Renal cortical epithelial cell (primary cell): ENCODE results near the gene ROGDI. TPM values are rescaled to one million over a fixed set of nuclear protein-coding genes. Genes with fewer than 3 reads are reported as not detected.

Experiments
- DNase-seq: peaks from one replicate; pipeline ENCODE4 v3.0.0-alpha.2; 2011; ENCODE audit warnings: low read depth
- total RNA-seq: library from RNA; depleted of rRNA; stranded (reverse); fragments of >200 nt; gene quantifications from 2 replicates; pipeline ENCODE4 v1.2.3, GENCODE V29; 2014

The ROGDI gene
- total RNA-seq, 1 donor from 2014 or later = 16.3 TPM

DNA sequence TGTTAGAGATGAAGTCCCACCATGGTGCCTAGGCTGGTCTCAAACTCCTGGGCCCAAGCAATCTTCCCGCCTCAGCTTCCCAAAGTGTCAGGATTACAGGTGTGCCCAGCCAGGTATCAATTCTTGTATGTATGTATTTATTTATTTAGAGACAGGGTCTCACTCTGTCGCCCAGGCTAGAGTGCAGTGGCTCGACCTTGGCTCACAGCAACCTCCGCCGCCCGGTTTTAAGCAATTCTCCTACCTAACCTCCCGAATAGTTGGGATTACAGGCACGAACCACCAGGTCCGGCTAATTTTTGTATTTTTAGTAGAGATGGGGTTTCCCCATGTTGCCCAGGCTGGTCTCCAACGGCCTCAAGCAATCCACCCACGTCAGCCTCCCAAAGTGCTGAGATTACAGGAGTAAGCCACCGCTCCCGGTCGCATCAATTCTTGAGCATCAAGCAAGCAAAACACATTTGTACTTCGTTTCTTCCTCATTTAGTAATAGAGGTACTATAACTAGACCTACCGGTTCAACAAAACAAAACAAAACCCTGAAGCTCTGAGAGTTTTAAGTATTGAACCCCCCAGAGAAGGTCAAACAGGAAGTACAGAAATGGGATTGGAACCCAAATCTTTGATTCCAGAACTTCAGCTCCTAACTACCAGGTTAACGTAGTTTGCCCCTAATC, 34.4 kb downstream of the ROGDI start:
- peak; percentile 39 for DNase-seq

DNA sequence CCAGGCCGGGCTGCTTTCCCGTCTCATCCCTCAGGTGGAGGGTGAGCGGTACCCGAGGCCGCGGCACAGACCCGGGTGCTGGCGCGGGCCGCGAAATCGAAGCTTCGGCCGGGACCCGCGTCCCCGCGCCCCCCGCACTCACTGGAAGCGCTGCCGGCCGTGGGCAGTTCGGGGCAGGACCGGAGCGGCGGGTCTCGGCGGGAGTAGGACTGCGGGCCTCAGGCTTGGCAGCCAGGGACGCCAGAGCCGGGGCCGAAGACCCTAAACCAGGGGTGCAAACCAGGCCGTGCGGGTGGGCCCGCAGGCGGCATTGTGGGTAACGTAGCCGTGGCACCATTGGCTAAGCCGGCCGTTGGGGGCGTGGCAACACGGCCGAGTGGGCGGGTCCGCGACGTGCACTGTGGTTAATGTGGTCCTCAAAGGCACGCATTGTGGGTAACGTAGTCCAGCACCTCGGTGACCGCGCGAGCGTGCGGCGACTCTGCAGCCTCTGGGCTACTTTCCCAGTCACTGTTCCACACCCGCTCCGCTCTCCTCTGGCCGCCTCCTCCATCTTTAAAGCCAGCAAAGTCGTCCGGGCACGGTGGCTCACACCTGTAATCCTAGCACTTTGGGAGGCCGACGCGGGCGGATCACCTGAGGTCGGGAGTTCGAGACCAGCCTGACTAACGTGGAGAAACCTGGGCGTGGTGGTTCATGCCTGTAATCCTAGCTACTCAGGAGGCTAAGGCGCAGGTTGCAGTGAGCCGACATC, 35.4 kb downstream of the ROGDI start, which contains the start of gene ZNF500:
Gene ZNF500 (minus strand): TSS at position 288 of the 754 bp plus-strand sequence. CDS start 1,184 bp downstream, outside the sequence.
- DNase-seq = peak; percentile 88

DNA sequence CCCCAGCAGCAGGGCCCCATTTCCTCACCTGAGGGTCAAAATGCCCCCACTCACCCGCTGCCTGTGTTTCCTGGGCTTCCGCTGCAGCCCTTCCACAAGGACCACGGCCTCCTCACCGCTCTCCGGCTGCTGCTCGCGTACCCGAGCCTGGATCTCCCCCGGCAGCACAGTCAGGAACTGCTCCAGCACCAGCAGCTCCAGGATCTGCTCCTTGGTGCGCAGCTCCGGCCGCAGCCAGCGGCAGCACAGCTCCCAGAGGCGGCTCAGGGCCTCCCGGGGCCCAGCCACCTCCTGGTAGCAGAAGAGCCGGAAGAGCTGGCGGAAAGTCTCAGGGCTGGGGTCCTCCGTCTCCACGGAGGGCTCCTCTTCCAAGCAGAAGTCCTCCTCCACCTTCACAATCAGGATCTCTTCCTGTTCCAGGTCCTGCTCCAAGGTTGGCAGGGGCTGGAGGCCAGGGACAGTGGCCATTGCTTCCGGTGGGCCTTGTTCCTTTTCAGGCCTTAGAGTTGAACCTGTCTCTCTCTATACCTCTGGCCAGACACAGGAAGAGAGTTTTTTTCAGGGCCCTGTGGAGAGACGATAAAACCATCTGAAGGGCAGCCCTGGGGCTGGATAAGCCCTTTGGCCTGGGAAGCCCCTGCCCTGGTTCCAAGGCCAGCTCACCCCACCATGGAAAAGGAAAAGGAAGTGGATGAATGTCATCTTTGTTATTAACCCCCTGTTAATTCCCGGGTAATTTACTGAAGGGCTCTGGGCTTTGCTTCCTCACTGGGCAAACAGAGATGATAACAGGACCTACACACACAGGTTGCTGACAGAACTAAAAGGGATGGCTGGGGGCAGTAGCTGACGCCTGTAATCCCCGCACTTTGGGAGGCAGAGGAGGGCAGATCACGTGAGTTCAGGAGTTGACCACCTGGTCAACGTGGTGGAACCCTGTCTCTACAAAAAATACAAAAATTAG, 36.6 kb downstream of the ROGDI start:
- DNase-seq = no peak

DNA sequence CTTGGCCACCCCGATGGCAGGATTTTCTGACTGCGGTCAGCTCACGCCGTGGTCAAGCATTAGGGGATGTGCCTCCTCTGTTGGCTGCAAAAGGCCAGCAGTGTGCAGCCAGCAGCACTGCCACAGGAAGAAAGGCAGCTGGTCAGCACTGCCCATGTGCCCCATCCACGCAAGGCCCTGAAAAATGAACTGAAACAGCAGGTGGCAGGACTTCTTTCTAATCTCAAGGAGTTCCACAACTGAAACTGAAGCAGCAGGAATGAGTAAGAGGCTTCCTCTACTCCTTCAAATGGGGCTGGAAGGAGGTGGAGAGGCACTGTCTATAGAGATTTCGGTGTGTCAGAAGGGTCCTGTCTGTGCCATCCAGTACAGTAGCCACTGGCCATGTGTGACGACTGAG, 38.6 kb downstream of the ROGDI start:
- DNase-seq = no peak

DNA sequence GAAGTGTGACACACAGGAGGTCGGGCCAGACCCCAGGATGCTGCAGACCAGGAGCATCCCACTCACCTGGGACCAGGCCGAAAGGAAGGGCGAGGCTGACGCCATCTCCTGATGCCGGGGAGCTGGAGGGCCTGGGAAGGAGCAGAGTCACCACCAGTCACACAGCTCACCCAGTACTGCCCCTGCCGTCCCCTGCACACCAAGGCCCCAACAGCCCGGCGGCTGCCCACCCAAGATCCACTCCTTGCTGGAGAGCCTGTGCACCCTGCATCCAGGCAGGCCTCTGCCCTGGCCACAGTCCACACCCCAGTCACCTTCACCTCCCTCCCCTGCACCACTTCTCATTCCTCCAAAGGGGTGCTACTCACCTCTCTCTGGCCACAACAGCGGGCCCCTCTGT, 40.2 kb downstream of the ROGDI start:
- no peak for DNase-seq

DNA sequence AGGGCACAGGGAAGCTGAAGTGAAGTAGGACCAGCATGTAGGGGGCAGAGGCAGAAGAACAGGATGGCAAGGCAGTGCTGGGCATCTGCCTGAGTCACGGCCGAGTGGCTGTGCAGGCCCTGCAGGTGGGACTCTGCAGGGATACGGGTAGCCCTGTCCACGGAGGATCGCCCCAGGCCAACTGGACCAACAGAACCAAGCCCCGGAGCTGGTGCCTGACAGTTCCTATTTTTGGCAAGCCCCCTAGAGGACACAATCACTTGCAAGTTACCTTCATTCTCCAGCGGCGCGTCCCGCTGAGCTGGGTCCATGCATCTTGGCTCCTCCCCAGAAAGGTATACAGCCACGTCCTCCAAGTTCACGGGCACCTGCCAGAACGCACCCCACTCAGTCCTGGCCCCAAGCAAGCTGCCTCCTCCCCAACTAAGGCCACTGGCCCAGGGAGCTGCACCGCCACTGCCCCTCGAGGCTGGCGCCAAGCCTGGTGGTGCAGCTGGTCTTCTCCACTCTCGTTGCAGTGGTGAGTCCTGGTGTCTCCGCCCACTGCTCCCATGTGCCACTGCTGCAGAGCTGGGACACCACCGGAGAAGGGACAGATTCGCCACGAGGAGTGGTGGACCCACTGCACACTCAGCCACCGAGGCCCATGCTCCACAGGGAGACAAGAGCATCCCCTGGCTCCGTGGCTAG, 42.1 kb downstream of the ROGDI start:
- no peak for DNase-seq

DNA sequence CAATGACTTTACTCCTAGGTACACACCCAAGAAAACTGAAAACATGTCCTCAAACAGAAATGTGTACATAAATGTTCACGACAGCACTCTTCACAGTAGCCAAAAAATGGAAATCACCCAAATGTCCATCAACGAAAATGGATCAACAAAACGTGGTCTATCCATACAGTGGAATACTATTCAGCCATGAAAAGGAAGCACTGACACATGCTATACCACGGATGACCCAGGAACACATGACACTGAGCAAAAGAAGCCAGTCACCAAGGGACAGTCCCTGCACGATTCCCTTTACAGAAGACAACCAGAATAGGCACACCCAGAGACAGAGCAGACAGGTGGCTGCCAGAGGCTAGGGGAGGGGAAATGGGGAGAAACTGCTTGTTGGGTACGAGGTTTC, 46.7 kb downstream of the ROGDI start:
- no peak for DNase-seq

DNA sequence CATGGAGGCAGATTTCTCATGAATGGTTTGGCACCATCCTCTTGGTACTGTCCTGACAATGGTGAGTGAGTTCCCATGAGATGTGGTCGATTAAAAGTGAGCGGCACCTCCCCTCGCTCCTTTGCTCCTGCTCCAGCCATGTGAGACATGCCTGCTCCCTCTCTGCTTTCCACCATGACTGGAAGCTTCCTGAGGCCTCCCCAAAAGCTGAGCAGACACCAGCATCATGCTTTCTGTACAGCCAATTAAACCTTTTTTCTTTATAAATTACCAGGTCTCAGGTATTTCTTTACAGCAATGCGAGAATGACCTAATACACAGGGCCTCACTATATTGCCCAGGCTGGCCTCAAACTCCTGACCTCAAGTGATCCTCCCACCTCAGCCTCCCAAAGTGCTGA, 47.6 kb downstream of the ROGDI start:
- no peak for DNase-seq

DNA sequence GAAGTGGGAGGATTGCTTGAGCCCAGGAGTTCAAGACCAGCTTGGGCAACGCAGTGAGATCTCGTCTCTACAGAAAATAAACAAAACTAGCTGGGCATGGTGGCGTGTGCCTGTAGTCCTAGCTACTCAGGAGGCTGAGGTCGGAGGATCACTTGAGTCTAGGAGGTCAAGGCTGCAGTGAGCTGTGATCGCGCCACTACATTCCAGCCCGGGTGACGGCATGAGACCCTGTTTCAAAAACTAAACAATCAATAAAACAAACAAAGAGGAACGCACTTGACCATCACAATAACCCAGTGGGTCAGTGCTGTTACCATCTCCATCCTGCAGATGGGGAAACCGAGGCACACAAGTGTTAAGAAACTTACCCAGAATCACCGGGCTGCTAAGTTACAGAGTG, 49.2 kb downstream of the ROGDI start:
- no peak for DNase-seq

DNA sequence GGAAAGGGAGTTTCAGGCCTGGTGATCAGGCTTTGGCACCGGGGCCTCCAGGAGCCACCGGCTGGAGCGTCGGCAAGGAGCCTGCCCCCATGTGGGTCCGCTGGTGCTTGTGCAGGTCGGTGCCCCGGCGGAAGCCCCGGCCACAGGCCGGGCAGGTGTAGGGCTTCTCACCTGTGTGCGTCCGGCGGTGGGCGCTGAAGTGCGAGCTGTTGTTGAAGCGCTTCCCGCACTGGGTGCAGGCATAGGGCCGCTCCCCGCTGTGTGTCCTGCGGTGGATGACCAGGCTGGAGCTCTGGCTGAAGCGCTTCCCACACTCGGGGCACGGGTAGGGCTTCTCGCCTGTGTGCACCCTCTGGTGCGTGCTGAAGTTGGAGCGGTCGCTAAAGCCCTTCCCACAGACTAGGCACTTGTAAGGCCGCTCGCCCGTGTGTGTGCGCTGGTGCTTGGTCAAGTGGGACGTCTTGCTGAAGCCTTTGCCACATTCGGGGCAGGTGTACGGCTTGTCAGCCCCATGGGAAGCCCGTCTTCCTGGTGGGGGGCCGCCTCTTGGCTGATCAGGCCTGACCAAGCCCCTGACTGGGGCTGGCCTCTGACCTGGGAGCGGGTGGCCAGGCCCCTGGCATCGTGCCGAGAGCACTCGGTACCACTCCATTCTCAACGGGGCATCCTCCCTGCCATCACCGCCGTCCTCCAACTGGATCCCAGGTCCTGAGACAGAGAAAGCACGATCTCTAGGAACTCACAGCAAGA, 49.9 kb downstream of the ROGDI start:
- DNase-seq = no peak

DNA sequence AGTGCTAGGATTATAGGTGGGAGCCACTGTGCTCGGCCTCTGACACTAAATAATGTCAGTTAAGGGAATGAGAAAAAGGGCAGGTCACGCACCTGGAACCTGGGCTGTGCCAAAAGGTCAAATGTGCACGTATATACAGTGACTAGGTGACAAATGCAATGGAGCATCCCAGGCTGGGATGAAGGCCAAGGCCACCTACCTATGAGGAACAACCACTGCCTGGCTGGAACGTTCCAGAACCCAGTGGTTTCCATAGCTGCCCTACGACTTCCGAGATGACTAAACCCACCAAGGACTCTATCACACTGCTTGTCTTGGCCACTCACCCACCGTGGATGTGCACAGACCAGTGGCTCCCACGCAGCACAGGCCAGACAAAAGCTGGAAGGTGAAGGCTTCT, 51.5 kb downstream of the ROGDI start:
- DNase-seq = no peak

DNA sequence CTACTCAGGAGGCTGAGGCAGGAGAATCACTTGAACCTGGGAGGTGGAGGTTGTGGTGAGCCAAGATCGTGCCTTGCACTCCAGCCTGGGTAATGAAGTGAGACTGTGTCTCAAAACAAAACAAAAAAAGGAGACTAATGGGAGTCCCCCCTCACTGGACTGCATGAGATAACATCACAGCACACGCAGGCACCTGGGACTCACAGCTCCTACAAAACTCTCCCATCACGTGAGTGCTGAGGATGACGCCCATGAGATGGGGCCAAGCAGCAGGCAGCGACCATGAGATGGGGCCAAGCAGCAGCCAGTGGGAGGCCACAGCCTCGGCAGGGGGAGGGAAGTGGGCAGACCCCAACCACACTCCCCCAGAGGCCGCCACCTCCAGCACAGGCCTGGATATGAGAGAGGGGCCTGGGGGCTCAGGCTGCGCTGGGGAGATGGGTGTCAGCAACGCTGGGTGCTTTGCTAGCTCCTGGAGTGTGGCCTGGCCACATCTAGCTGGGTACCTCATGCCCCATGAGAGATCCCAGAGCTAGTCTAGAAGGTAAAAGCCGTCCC, 52.7 kb downstream of the ROGDI start:
- DNase-seq = no peak

DNA sequence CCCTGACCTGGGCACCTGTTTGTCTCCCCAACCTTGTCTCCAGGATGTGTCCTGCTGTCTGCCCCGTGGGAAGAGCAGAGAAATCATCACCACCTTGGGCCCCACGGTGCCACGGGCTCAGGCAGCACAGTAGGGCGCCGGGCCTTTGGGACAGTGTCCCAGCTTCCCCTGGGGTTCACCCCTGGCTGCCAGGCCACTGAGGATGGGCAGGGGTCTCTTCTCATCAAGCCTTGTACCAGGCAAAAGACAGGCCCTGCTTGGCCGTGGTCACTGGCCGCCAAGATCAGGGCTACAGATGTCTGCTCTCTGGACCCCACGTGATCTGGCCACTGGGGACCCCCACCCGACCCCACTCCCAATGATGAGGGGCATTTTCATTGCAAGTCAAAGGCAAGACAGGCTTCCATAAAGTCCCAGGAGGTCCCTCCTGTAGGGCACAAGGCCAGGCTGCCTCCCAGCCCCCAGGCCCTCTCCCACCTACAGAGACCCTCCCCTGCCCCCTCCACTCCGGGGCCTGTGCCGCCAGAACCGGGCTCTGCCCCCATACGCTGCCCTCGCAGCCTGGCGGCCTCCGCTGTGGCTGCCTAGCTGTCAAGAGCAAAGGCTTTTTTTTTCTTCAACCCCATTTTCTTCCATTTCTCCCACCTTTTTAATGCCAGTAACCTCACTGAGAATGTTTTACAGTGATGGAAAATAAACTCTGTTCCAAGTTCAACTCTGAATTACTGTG, 53.6 kb downstream of the ROGDI start:
- DNase-seq = no peak

DNA sequence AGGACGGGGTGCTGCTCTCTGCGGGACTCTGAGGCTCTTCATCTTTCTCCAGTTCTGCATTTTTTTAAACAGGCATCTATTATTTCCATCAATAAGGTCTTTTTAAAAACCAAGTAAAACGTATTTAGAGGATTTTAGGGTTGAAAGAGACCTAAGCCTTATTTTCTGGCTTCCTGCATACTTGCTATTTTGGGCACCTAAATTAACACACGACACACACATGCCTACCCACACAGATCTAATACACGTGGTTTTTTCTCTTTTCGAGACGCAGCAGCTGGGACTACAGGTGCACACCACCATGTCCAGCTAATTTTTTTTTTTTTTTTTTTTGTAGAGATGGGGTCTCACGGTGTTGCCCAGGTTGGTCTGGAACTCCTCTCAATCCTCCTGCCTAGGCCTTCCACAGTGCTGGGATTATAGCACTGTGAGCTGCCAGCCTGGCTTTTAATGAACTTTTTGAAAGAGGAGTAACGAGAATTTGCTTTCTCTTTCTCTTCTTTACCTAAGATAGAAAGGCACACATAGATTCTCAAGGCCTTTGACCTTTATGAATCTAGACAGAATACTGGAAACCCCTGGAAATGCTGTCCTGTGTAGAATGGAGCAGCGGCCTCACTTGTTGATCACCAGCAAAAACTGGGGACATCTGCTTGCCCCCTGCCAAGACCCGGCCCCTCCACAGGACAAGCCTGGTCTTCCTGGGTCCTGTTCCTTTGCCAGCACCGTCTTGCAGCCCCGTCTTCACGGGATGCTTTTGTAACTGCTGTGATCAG, 54.3 kb downstream of the ROGDI start:
- DNase-seq = no peak

DNA sequence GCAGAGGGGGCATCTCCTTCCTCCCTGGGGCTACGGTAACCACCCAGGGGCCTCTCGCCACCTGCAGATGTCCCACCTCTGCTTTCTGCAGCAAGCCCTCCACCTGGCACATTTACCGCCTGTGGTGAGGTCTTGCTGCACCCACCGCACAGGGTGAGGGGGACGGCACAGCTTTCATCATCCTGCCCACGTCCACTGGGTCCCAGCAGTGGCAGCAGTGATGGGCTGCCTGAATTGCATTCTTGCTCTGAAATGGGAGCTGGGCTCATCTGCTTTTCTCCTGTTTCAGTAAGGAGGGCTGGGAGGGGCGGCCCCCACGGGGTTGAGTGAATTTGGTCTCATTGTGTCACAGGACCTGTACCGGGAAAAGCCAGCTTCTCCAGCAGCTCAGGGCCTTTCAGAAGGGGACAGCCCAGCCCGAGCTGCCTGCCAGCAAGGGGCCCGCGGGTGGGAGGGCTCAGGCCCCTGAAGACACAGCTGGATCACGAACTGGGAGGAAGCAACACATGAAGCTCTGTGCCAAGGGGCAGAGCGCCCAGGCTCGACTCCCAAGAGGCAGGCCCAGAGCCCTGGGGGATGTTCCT, 55.4 kb downstream of the ROGDI start:
- DNase-seq = no peak
